OCI-LY1 (cell line): ENCODE data around the gene PEX10.

ENCODE experiments used
- CTCF ChIP-seq: fragments of 200-600 bp; sonication (generic), shearing (Covaris generic); IDR thresholded peaks from 2 replicates; pipeline ENCODE4 v1.5.1; 2017; ENCODE audit warnings: mild to moderate bottlenecking, antibody characterized with exemption, low read length, moderate library complexity, mixed read lengths
- EZH2 ChIP-seq: fragments of 200-600 bp; sonication (generic), shearing (Covaris generic); IDR thresholded peaks from 2 replicates; pipeline ENCODE4 v1.8.0; 2017; ENCODE audit warnings: borderline replicate concordance, mixed run types, mild to moderate bottlenecking, antibody characterized with exemption, low read length, moderate library complexity, mixed read lengths

- no peak for TF ChIP-seq CTCF
- no peak for TF ChIP-seq EZH2
Measured at GRCh38 chr1:2426540-2426939, 14.2 kb upstream of the PEX10 start.
